Fibroblast of lung (primary cell): ENCODE data around the gene CSF1R.

ENCODE experiments used
- EZH2 ChIP-seq: IDR thresholded peaks from 2 replicates; pipeline ENCODE4 v1.5.1; 2012; ENCODE audit warnings: low read length, control low read depth, mild to moderate bottlenecking; ENCODE audit errors: missing control alignments
- TF ChIP-seq, protein P1 (sequence below), 2 donors: IDR thresholded peaks in 1 of 2; conservative IDR thresholded peaks in 1 of 2; 1 replicate in 1 of 2; 2 replicates in 1 of 2; pipeline ENCODE4 v1.5.1; 2011 to 2012; ENCODE audit warnings: low read length in 2 of 2, control low read depth in 1 of 2, inconsistent platforms in 1 of 2, low read depth in 1 of 2, mild to moderate bottlenecking in 1 of 2

DNA sequence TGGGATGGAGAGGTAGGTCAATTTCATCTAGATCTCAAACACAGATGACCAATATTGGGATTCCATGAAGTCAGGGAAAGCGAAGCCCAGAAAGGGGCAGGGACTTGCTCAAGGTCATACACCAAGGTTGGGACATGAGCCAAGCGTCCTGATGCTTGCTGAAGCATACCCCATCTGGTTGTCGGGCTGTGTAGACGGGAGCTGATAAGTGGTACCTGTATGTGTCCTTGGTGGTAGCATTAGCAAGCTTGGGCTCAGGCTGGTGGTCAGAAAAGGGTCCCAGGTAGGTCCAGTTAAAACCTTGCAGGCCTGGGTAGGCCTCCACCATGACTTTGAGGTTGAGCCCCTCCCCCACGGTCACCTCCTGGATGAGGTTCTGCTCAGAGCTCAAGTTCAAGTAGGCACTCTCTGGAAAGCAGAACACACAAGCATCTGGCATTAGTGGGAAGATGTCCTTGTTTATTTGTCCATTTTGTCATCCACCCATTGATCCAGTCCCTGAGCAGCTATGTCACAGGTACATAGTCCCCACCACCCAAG, 13.2 kb downstream of the CSF1R start:
- TF ChIP-seq, protein P1, sequence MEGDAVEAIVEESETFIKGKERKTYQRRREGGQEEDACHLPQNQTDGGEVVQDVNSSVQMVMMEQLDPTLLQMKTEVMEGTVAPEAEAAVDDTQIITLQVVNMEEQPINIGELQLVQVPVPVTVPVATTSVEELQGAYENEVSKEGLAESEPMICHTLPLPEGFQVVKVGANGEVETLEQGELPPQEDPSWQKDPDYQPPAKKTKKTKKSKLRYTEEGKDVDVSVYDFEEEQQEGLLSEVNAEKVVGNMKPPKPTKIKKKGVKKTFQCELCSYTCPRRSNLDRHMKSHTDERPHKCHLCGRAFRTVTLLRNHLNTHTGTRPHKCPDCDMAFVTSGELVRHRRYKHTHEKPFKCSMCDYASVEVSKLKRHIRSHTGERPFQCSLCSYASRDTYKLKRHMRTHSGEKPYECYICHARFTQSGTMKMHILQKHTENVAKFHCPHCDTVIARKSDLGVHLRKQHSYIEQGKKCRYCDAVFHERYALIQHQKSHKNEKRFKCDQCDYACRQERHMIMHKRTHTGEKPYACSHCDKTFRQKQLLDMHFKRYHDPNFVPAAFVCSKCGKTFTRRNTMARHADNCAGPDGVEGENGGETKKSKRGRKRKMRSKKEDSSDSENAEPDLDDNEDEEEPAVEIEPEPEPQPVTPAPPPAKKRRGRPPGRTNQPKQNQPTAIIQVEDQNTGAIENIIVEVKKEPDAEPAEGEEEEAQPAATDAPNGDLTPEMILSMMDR (conservative IDR thresholded peaks at IDR 0.05 in 1 of 2, IDR thresholded peaks at IDR 0.05 in 1 of 2; ENCODE audit: low read depth in 1 of 2, low read length in 2 of 2), result peak in 1 of 2 donors; percentile 1
- no peak for TF ChIP-seq EZH2
